H1 (cell line): Measurements from ENCODE around the gene ITGB8. TPM values are rescaled to one million over a fixed set of nuclear protein-coding genes. Genes with fewer than 3 reads are reported as not detected.

Experiments used
- CTCF ChIA-PET: fragments of 300-600 bp; sonication (Branson Sonifier 250); formaldehyde crosslinking; loops from one replicate; lab custom pipeline; 2021; ENCODE audit not compliant: partially characterized antibody; lab: Charles Lee
- POLR2A ChIA-PET: fragments of 300-600 bp; sonication (Branson Sonifier 250); formaldehyde crosslinking; loops from one replicate; lab custom pipeline; 2021; ENCODE audit warnings: inconsistent platforms; ENCODE audit not compliant: partially characterized antibody; lab: Charles Lee
- DNase-seq, 2 experiments: peaks; one replicate each; pipeline versions ENCODE4 v3.0.0 to v3.0.0-alpha.2; 2010 to 2022; ENCODE audit warnings: low spot score in 2 of 2, low read depth in 1 of 2, mixed read lengths in 1 of 2
- FAIRE-seq: peaks from 2 replicates; lab custom pipeline; 2011; peaks lifted over from hg19 to GRCh38; lab: Jason Lieb, UNC
- H2AFZ ChIP-seq: 2 replicates; pipeline ENCODE4 v1.8.1; 2012; ENCODE audit warnings: low read length, inconsistent platforms
- H2AK5ac ChIP-seq: 2 replicates; pipeline ENCODE4 v1.6.1; 2013; ENCODE audit warnings: low read depth, low read length
- H2BK120ac ChIP-seq: replicated peaks from 2 replicates; pipeline ENCODE3; 2013; ENCODE audit warnings: low read depth, low read length, inconsistent platforms
- H2BK12ac ChIP-seq: 2 replicates; pipeline ENCODE4 v1.6.1; 2013; ENCODE audit warnings: low read depth, low read length
- H2BK15ac ChIP-seq: 2 replicates; pipeline ENCODE4 v1.6.1; 2013; ENCODE audit warnings: low read length
- H2BK20ac ChIP-seq: 2 replicates; pipeline ENCODE4 v1.6.1; 2013; ENCODE audit warnings: low read length
- H2BK5ac ChIP-seq: 2 replicates; pipeline ENCODE4 v1.6.1; 2013; ENCODE audit warnings: low read depth, low read length
- H3K14ac ChIP-seq: 2 replicates; pipeline ENCODE4 v1.6.1; 2013; ENCODE audit warnings: inconsistent platforms; ENCODE audit not compliant: insufficient read length
- H3K18ac ChIP-seq: 2 replicates; pipeline ENCODE4 v1.6.1; 2013; ENCODE audit warnings: low read length; ENCODE audit errors: extremely low read depth
- H3K23ac ChIP-seq: 2 replicates; pipeline ENCODE4 v1.6.1; 2013; ENCODE audit warnings: inconsistent platforms; ENCODE audit not compliant: insufficient read length
- H3K23me2 ChIP-seq: 2 replicates; pipeline ENCODE4 v1.6.1; 2013; ENCODE audit warnings: low read depth, low read length
- H3K27ac ChIP-seq: 2 replicates; pipeline ENCODE4 v1.6.1; 2011; ENCODE audit warnings: low read depth, low read length, inconsistent platforms
- H3K27me3 ChIP-seq, 4 experiments: replicated peaks in 1 of 4; 1 replicate in 1 of 4; 2 replicates in 3 of 4; pipeline versions ENCODE4 v1.6.1 to v1.8.1; 2011 to 2013; ENCODE audit warnings: low read length in 3 of 4, mild to moderate bottlenecking in 3 of 4, inconsistent platforms in 2 of 4, mixed read lengths in 2 of 4, moderate library complexity in 1 of 4; ENCODE audit not compliant: control insufficient read depth in 3 of 4, insufficient read depth in 3 of 4; ENCODE audit errors: extremely low read depth in 1 of 4
- H3K36me3 ChIP-seq, 4 experiments: 2 replicates each; pipeline versions ENCODE4 v1.6.1 to v1.8.1; 2011 to 2013; ENCODE audit warnings: mild to moderate bottlenecking in 4 of 4, low read length in 3 of 4, moderate library complexity in 2 of 4, control low read depth in 1 of 4, inconsistent platforms in 1 of 4; ENCODE audit not compliant: insufficient read depth in 4 of 4, control insufficient read depth in 2 of 4
- H3K4ac ChIP-seq: replicated peaks from 2 replicates; pipeline ENCODE3; 2013; ENCODE audit warnings: low read length, low read depth, mixed read lengths, inconsistent platforms; ENCODE audit not compliant: insufficient read length
- H3K4me1 ChIP-seq, 4 experiments: replicated peaks in 1 of 4; 1 replicate in 1 of 4; 2 replicates in 3 of 4; pipeline versions ENCODE4 v1.6.1 to v1.8.1; 2011 to 2013; ENCODE audit warnings: low read length in 3 of 4, inconsistent platforms in 2 of 4, mixed read lengths in 1 of 4; ENCODE audit not compliant: insufficient read depth in 4 of 4, control insufficient read depth in 3 of 4
- H3K4me2 ChIP-seq, 2 experiments: 2 replicates each; pipeline versions ENCODE4 v1.6.1 to v1.8.1; 2011 to 2013; ENCODE audit warnings: low read depth in 2 of 2, low read length in 2 of 2, control low read depth in 1 of 2, inconsistent platforms in 1 of 2, mild to moderate bottlenecking in 1 of 2; ENCODE audit not compliant: insufficient read depth in 1 of 2
- H3K4me3 ChIP-seq, 4 experiments: fragments of 200-600, 300-600 bp in 1 of 4; sonication (generic), shearing (Covaris generic), sonication (Bioruptor Twin) in 1 of 4; 2 replicates each; pipeline versions ENCODE4 v1.5.1 to v1.8.1; 2011 to 2016; ENCODE audit warnings: low read length in 4 of 4, low read depth in 3 of 4, control low read depth in 2 of 4, inconsistent platforms in 2 of 4, mild to moderate bottlenecking in 2 of 4, mixed read lengths in 1 of 4, moderate library complexity in 1 of 4; ENCODE audit not compliant: insufficient read depth in 2 of 4; ENCODE audit errors: extremely low read depth in 1 of 4
- H3K56ac ChIP-seq: replicated peaks from 2 replicates; pipeline ENCODE3; 2013; ENCODE audit warnings: low read depth, mild to moderate bottlenecking, mixed read lengths, low read length, inconsistent platforms; ENCODE audit not compliant: insufficient read length
- H3K79me1 ChIP-seq: 2 replicates; pipeline ENCODE4 v1.6.1; 2013; ENCODE audit warnings: low read depth, low read length, control low read depth
- H3K79me2 ChIP-seq, 2 experiments: 2 replicates each; pipeline versions ENCODE4 v1.6.1 to v1.8.1; 2012 to 2013; ENCODE audit warnings: low read length in 2 of 2, mild to moderate bottlenecking in 2 of 2, inconsistent platforms in 1 of 2; ENCODE audit not compliant: insufficient read depth in 2 of 2, control insufficient read depth in 1 of 2
- H3K9ac ChIP-seq, 4 experiments: replicated peaks in 1 of 4; 1 replicate in 1 of 4; 2 replicates in 3 of 4; pipeline versions ENCODE4 v1.6.1 to v1.8.1; 2011 to 2013; ENCODE audit warnings: low read depth in 3 of 4, low read length in 3 of 4, control low read depth in 2 of 4, mild to moderate bottlenecking in 2 of 4, moderate library complexity in 2 of 4, inconsistent platforms in 1 of 4; ENCODE audit errors: extremely low read depth in 1 of 4
- H3K9me3 ChIP-seq, 2 experiments: 2 replicates each; pipeline versions ENCODE4 v1.6.1 to v1.8.1; 2012 to 2013; ENCODE audit warnings: mild to moderate bottlenecking in 2 of 2, moderate library complexity in 2 of 2, control low read depth in 1 of 2, inconsistent platforms in 1 of 2, low read depth in 1 of 2, low read length in 1 of 2, mixed read lengths in 1 of 2; ENCODE audit not compliant: insufficient read depth in 2 of 2
- H4K20me1 ChIP-seq, 2 experiments: replicated peaks in 1 of 2; 2 replicates each; pipeline versions ENCODE3 to v1.8.1; 2011 to 2013; ENCODE audit warnings: inconsistent platforms in 2 of 2, low read length in 2 of 2, mild to moderate bottlenecking in 1 of 2; ENCODE audit not compliant: insufficient read depth in 2 of 2, control insufficient read depth in 1 of 2
- H4K5ac ChIP-seq: 2 replicates; pipeline ENCODE4 v1.6.1; 2013; ENCODE audit warnings: low read length, low read depth, mixed read lengths, inconsistent platforms; ENCODE audit not compliant: insufficient read length
- H4K8ac ChIP-seq: 2 replicates; pipeline ENCODE4 v1.8.0; 2013; ENCODE audit warnings: mild to moderate bottlenecking, moderate library complexity, low read length, inconsistent platforms; ENCODE audit not compliant: insufficient read depth; ENCODE audit errors: extremely low read depth
- H4K91ac ChIP-seq: replicated peaks from 2 replicates; pipeline ENCODE3; 2013; ENCODE audit warnings: low read length, mixed read lengths, inconsistent platforms; ENCODE audit not compliant: insufficient read length
- BACH1 ChIP-seq: IDR thresholded peaks from 2 replicates; pipeline ENCODE4 v1.6.1; 2012; ENCODE audit warnings: low read length, improper control_type of control experiment
- BRCA1 ChIP-seq: IDR thresholded peaks from 2 replicates; pipeline ENCODE4 v1.6.1; 2012; ENCODE audit warnings: low read depth, low read length, improper control_type of control experiment
- CEBPB ChIP-seq: IDR thresholded peaks from 2 replicates; pipeline ENCODE4 v1.6.1; 2012; ENCODE audit warnings: low read depth, low read length
- CTBP2 ChIP-seq: IDR thresholded peaks from 2 replicates; pipeline ENCODE4 v1.7.0; 2011; ENCODE audit warnings: borderline replicate concordance, mild to moderate bottlenecking, moderate library complexity, mixed read lengths, low read length; ENCODE audit not compliant: insufficient read depth, insufficient read length
- MAFK ChIP-seq: IDR thresholded peaks from 2 replicates; pipeline ENCODE4 v1.6.1; 2012; ENCODE audit warnings: low read depth, mild to moderate bottlenecking, improper control_type of control experiment, low read length
- POLR2AphosphoS5 ChIP-seq: IDR thresholded peaks from 2 replicates; pipeline ENCODE4 v1.6.1; 2011; ENCODE audit warnings: low read depth, low read length
- RAD21 ChIP-seq, 2 experiments: IDR thresholded peaks in 1 of 2; conservative IDR thresholded peaks in 1 of 2; 2 replicates each; pipeline ENCODE4 v1.6.1; 2011; ENCODE audit warnings: low read depth in 2 of 2, low read length in 2 of 2, improper control_type of control experiment in 1 of 2, inconsistent platforms in 1 of 2, mild to moderate bottlenecking in 1 of 2, moderate library complexity in 1 of 2
- RXRA ChIP-seq: IDR thresholded peaks from 2 replicates; pipeline ENCODE4 v1.6.1; 2011; ENCODE audit warnings: low read depth, mild to moderate bottlenecking, low read length, moderate library complexity; ENCODE audit not compliant: insufficient read depth
- YY1 ChIP-seq: IDR thresholded peaks from 2 replicates; pipeline ENCODE4 v1.6.1; 2011; ENCODE audit warnings: low read depth, mild to moderate bottlenecking, low read length
- WGBS, 2 experiments: shearing (Covaris generic) in 1 of 2; methylation state at CpG; one replicate each; pipeline versions ENCODE4 v1.1.6 to v1.1.7; 2013 to 2015; ENCODE audit warnings: low lambda C conversion rate in 2 of 2, mixed read lengths in 2 of 2, inconsistent platforms in 1 of 2, low coverage in 1 of 2, missing lambda C conversion rate in 1 of 2; ENCODE audit not compliant: insufficient replicate concordance in 2 of 2, insufficient coverage in 1 of 2, insufficient read length in 1 of 2; ENCODE audit errors: extremely low coverage in 1 of 2, missing lambda C conversion rate in 1 of 2; 5-methylcytosine and 5-hydroxymethylcytosine counted together
- polyA plus RNA-seq, 7 experiments: library from polyadenylated mRNA; depleted of rRNA in 3 of 7; stranded (reverse) in 5 of 7; unstranded in 2 of 7; fragments of >200 nt in 5 of 7; fragments of 200-250 nt in 2 of 7; gene quantifications; 1 replicate in 5 of 7; 2 replicates in 1 of 7; 4 replicates in 1 of 7; pipeline versions ENCODE4 v1.2.1 to v1.2.3, GENCODE V29; 2011 to 2013; ENCODE audit warnings: missing spikeins in 2 of 7, mixed read lengths in 2 of 7
- total RNA-seq: library from RNA; stranded (reverse); fragmentation: NEBNext Ultra II Directional; extraction: Animal tissue kit (Norgen Biotek cat#: 25700); gene quantifications from 2 replicates; pipeline ENCODE4 v1.2.1, GENCODE V29; 2021
- TF ChIP-seq, protein P1 (sequence below), 3 experiments: IDR thresholded peaks; 1 replicate in 2 of 3; 2 replicates in 1 of 3; pipeline versions ENCODE4 v1.5.1 to v1.6.1; 2011; ENCODE audit warnings: low read length in 3 of 3, mild to moderate bottlenecking in 3 of 3, inconsistent platforms in 2 of 3, low read depth in 1 of 3, moderate library complexity in 1 of 3; ENCODE audit not compliant: insufficient read depth in 1 of 3; ENCODE audit errors: control extremely low read depth in 1 of 3

ITGB8 gene
- total and polyA plus RNA-seq, 2 of the 8 experiments (the other 6 are each of a cell fraction or from before 2014, with no cell fraction given), result 1.2 to 3.6 TPM

- H2BK20ac ChIP-seq, result no peak overlapping the region
- H3K14ac ChIP-seq, result no peak overlapping the region
- CTCF ChIA-PET, result interaction anchor here (0.6 to 4.4 kb wide), 43 partner anchors 9 to 758 kb away, joined by 3 to 24 read pairs (median 4); partner anchors contain the start of gene ITGB8
- POLR2A ChIA-PET, result interaction anchor here (0.7 to 1.3 kb wide), 3 partner anchors 43 to 110 kb away, joined by 3 to 4 read pairs (median 3); partner anchors contain the start of gene ITGB8
- H3K18ac ChIP-seq, result no peak overlapping the region
- H4K20me1 ChIP-seq, result no peaks in the 10 kb centered on the region
- H2AK5ac ChIP-seq, result no peak overlapping the region
- H4K5ac ChIP-seq, result no peak overlapping the region
- H3K4me3 ChIP-seq, result no peak overlapping the region
- H3K27ac ChIP-seq, result no peak overlapping the region
- FAIRE-seq, result peak; percentile 82
- WGBS, 2 experiments, result 74% methylated on average over 9 of the region's 9 CpGs; no CpG with 5 or more reads in 1 of the 2 experiments
- H3K23me2 ChIP-seq, result no peaks in the 10 kb centered on the region
- H3K79me2 ChIP-seq, result no peaks in the 10 kb centered on the region
- no peak overlapping the region for H2BK5ac ChIP-seq
- no peaks in the 10 kb centered on the region; a peak in 1 of 7 replicates for H3K4me1 ChIP-seq
- no peak overlapping the region for H2AFZ ChIP-seq
- H2BK120ac ChIP-seq, result no peak overlapping the region
- peak; percentile 64 to 86 for DNase-seq
- H3K27me3 ChIP-seq, result no peaks in the 10 kb centered on the region
- no peak overlapping the region for H3K23ac ChIP-seq
- H3K4me2 ChIP-seq, result no peak overlapping the region
- no peaks in the 10 kb centered on the region for H3K36me3 ChIP-seq
- no peaks in the 10 kb centered on the region for H3K79me1 ChIP-seq
- H4K91ac ChIP-seq, result no peak overlapping the region
- no peak overlapping the region for H4K8ac ChIP-seq
- no peak overlapping the region for H3K4ac ChIP-seq
- H3K9me3 ChIP-seq, result peaks cover 0 to 6% of the 10 kb centered on the region in 2 experiments; a peak in 1 of 4 replicates
- no peak overlapping the region for H2BK12ac ChIP-seq
- H3K56ac ChIP-seq, result no peak overlapping the region
- H3K9ac ChIP-seq, result no peak overlapping the region
- H2BK15ac ChIP-seq, result no peak overlapping the region
- TF ChIP-seq BACH1 (no peak), RXRA (no peak), CEBPB (peak; percentile 35; the same call in 1 of the 2 replicates), POLR2AphosphoS5 (no peak), BRCA1 (no peak), YY1 (no peak), CTBP2 (no peak), RAD21 (IDR thresholded peaks at IDR 0.05 in 1 of 2, conservative IDR thresholded peaks at IDR 0.05 in 1 of 2; ENCODE audit: low read depth in 2 of 2, low read length in 2 of 2) (peak; percentile 72), MAFK (no peak)
- TF ChIP-seq, protein P1, sequence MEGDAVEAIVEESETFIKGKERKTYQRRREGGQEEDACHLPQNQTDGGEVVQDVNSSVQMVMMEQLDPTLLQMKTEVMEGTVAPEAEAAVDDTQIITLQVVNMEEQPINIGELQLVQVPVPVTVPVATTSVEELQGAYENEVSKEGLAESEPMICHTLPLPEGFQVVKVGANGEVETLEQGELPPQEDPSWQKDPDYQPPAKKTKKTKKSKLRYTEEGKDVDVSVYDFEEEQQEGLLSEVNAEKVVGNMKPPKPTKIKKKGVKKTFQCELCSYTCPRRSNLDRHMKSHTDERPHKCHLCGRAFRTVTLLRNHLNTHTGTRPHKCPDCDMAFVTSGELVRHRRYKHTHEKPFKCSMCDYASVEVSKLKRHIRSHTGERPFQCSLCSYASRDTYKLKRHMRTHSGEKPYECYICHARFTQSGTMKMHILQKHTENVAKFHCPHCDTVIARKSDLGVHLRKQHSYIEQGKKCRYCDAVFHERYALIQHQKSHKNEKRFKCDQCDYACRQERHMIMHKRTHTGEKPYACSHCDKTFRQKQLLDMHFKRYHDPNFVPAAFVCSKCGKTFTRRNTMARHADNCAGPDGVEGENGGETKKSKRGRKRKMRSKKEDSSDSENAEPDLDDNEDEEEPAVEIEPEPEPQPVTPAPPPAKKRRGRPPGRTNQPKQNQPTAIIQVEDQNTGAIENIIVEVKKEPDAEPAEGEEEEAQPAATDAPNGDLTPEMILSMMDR (IDR thresholded peaks at IDR 0.05; ENCODE audit: control extremely low read depth in 1 of 3, insufficient read depth in 1 of 3, low read depth in 1 of 3, low read length in 3 of 3), result peak; percentile 70 to 76 (median 70)
Measured at GRCh38 chr7:20440472-20441105, 109.9 kb downstream of the ITGB8 start.
